AG08396 (cell line): Measurements from ENCODE around the gene IRX5.

Experiments used
- DNase-seq: peaks from one replicate; pipeline ENCODE4 v3.0.0; 2012; ENCODE audit warnings: low spot score, mixed read lengths

Gene IRX5

DNA sequence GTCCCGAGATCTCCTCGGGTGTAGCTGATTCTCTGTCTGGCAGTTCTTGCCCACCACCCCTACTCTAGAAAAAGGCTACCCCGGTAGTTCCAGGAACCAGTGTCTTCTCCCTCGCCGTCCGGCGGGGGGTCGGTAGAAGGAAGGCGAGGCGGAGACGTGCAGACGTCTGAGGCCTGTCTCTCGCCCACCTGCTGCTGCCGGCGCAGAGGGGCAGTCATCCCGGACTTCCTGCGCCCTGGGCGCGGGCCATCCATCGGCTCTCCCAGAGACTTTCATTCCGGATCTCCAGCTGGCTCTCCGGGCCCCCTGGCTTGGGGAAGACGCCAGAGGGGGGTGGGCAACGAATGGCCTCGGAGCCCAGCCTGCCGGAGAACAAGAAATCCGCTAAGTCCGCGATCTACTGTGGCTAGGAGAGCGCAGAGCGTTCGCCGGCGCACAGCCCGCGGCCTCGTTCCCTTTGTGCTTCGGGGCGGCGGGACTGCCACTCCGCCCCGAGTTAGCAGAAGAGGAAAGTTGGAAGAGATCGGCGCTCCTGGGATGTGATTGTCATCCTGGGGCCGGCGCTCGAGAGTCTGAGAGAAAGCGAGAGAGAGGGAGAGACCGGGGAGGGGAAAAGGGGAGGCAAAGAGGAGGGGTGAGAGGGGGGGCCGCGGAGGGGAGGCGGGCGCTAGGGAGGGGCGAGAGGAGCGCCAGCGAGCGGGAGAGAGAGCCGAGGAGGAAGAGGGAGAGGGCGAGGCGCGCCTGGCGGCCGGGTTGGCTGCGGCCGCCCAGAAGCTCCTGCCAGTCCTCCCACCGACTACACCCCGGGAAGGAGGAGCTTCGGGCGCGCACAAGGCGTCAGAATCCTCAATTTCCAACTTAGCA, at the start of gene IRX5:
Gene IRX5, plus strand, starts transcription at position 861 of the 864 bp plus-strand sequence. CDS start 334 bp downstream, outside the sequence.
- DNase-seq: peak; percentile 84

DNA sequence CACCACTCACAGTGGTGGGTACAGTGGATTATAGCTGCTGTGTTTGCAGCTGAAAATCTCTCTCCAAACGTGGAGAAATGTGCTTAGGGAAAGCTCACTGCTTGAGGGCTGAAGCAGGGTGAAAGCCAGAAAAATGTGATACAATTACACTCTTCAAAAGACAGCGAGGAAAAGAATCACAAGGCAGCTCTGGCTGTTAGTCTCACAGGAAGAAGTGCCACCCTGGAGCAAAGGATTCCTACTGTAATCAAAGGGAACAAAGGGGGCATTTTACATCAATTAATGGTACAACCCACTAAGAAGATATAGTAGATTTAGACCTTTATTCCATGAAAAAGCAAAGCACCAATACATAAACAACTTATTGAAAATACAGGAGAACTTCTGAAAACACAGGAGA, 48.1 kb upstream of the IRX5 start:
- no peak for DNase-seq

DNA sequence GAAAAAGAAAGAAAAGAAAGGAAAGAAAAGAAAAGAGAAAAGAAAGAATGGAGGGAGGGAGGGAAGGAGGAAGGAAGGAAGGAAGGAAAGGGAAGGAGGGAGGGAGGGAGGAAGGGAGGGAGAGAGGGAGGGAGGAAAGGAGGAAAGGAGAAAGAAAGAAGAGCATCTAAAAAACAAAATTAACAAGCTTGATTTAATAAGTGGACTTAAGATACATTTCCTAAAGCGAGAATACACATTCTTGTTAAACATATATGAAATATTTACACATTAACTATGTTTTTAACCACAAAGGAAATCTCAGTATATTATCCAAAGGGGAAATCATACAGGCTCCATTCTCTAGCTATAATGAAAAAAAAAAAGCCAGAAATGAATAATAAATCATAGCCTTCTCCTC, 47.3 kb upstream of the IRX5 start:
- DNase-seq: no peak

DNA sequence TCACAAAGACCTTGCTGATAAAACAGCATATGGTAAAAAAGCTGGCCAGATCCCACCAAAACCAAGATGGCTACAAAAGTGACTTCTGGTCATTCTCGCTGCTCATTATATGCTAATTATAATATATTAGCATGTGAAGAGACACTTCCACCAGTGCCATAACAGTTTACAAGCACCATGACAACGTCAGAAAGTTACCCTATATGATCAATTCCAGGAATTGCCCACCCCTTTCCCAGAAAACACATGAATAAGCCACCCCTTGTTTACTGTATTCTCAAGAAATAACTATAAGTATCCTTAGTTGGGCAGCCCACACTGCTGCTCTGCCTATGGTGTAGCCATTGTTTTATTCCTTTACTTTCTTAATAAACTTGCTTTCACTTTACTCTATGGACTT, 44.6 kb upstream of the IRX5 start:
- DNase-seq: no peak

DNA sequence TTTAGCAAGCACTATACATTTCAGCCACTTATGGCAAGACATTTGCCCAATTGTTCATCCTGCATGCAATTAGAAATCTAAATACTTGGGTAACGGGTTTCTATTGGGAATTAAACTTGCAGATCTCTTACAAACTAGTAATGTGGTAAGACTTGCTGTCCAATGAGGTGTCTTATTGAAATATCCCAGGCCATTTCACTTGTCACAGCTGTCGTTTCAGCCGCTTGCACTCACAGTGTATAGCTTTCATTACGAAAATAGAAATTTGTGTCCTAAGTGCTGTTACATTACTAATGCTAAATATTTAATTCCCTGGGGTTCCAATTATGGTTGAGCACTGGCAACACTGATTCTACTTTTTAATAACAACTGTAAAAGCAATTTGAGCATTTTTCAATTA, 40.3 kb upstream of the IRX5 start:
- no peak for DNase-seq

DNA sequence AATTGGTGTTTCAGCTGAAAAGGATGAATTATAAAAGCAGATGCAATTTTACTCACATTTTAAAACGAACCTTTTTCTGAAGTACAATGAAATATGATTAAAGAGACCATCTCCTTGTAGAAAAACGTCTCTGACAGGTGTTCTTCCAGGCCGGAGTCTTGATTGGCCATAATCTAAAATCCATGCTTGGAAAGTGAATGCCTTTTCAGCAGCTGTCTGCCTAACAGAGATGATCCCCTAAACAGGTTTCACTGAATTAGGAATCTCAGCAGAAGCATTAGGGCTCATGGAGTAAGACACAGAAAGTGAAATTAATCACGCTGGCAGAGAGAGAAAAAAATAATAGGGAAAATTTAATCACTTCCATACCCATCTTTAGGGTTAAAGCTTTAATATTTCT, 39.3 kb upstream of the IRX5 start:
- no peak for DNase-seq

DNA sequence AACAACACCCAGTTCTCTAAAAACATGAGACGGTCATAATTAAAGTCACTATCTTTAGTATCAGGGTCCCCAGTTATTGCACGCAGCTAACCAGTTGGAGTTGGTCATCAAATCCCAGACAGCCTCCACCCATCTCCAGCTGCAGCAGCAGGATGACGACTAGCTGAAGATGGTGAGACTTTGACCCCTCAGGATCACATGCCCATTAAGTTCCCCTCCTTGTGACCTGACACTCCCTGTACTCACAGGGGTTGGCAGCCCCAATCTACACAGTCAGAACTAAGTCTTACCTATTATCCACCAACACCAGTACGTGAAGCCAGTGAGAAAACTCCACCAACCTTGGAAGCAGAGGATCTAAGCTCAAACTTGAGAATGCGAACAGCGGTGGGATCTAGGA, 37.7 kb upstream of the IRX5 start:
- DNase-seq: no peak

DNA sequence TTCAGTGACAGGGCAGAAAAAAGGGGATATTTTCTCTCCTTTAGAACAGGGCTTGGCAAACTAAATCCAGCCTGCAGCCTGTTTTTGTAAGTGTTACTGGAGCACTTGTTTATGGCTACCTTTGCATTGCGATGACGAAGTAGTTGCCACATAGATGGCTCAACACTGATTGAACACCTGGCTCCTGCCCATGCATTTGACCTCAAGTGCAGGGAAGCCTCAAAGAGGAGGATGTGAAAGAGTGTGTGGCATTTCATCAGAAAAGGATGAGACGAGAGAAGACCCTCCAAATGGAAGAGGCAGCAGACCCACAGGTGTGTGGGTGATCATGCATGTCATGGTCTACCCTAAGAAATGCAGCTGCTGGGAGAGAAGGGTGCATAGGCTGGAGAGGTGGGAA, 32.7 kb upstream of the IRX5 start:
- no peak for DNase-seq

DNA sequence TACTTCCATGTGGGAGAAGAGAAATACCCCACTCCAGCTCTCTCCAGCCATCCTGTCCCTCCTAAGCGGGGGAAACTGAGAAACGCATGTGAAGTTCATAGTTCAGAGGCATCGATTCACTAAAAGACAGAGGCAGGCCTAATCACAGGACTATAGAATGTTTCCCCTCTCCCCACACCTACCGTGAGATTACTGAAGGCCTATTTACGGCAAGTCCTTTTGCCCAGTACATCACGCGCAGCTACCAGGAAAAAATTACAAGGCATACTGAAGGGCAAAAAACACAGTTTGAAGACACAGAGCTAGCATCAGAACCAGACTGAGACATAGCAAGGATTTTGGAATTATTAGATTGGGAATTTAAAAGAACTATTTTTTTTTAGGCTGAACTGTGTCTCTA, 29.1 kb upstream of the IRX5 start:
- no peak for DNase-seq

DNA sequence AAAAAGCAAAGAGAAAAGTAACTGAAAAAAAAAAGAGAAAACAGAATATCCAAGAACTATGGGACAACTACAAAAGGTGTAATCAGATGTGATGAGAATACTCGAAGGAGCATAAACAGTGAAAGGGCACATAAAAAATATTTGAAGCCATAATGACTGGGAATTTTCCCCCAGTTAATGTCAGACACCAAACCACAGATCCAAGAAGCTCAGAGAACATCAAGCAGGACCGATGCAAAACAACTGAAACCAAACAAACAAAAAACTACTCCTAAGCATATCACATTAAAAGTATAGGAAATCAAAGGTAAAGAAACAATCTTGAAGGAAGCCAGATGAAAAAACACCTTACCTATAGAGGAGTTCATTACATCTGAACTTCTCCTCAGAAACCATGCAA, 27.6 kb upstream of the IRX5 start:
- no peak for DNase-seq

DNA sequence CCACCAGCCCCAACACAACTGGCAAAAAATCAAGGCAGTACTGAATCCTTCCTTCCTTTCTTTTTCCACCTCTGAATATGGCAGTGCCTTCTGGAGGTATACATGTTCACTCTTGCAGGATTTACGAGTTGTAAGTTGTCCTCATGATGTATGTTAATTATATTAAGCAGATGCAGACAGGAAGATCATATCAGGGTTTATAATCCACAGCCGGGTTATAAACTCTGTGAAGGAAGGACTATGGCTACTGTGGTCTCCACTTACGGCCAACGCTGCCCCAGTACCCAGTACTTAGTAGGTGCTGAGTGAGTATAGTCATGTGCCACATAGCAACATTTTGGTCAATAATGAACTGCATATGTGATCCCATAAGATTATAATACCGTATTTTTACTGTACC, 19.6 kb upstream of the IRX5 start:
- DNase-seq: no peak

DNA sequence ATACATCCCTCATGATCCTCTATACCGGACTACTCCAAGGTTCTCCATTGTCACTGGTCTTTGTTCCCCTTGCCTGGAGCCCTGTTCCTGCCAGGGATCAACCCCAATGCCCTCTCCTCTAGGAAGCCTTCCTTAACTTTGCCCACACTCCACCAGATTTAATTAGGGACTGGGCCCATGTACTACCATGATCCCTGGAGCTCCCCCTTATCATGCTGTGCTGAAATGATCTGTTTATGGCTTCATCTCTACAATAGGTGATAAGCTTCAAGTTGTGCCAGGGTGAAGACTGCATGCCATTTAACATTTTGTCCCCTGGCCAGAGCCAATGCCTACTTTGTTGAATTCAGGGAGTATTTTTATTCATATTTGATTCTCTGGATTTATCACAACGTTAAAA, 17.9 kb upstream of the IRX5 start:
- no peak for DNase-seq

DNA sequence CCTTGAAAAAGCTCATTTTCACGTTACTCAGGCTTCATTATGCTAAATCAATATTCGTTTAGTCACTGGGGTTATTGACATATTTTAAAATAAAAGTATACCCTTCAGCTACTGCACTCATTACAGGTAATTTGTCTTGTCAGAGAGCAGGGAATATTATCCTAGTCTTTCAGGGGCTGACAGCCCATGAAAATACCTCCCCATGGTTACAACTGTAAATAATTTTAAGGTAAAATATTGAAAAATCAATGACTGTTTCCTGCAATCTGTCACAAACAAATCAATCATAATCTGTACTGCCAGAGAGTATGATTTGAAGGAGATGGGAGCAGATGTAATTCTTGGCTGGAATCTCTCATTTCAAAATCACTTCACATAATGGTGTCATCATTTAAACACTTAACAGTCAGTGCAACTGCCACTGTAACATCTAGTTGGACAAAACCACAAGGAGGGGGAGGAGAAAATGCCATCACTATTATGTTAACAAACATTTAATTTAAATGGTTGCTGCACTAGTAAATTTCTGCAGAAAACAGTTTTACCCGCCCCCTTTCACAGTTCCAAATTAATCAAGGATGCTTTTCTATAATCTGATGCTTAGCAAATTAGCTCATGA, 9.3 kb upstream of the IRX5 start:
- DNase-seq: no peak

DNA sequence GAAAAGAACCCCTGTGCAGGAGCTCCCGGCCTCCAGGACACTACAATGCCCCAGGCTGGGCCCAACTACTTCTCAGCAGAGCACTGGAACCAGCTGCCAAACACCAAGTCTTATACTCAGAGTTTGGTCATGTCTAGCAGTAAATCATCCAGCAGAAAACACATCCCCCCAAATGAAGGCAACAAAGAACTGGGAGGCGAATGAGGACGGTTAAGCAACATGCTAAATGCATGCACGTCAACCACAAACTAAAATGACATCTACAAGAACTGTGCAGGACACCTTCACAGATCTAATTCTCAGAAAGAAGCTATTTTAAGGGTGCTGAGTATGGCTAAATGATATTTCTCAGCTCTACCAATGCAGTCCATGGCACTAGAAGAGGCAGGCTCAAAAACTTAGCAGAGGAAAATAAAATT, 7.6 kb upstream of the IRX5 start:
- no peak for DNase-seq

DNA sequence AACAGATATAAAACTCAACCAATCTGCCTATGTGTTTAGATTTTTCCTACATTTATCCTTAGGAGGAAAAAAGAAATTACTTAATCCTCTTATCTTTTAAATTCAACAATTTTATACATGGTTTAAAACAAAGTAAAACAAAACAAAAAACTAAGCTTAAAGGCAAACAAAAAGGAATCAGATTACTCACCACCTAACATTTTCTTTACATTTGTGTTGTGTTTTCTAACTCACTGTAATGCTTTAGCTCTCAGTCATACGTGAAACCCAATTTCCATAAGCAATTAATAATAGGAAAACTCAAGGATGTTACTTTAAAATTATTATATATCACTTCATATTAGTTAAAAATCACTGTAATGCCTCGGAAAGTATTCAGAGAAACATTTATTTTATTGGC, 6.7 kb upstream of the IRX5 start:
- no peak for DNase-seq

DNA sequence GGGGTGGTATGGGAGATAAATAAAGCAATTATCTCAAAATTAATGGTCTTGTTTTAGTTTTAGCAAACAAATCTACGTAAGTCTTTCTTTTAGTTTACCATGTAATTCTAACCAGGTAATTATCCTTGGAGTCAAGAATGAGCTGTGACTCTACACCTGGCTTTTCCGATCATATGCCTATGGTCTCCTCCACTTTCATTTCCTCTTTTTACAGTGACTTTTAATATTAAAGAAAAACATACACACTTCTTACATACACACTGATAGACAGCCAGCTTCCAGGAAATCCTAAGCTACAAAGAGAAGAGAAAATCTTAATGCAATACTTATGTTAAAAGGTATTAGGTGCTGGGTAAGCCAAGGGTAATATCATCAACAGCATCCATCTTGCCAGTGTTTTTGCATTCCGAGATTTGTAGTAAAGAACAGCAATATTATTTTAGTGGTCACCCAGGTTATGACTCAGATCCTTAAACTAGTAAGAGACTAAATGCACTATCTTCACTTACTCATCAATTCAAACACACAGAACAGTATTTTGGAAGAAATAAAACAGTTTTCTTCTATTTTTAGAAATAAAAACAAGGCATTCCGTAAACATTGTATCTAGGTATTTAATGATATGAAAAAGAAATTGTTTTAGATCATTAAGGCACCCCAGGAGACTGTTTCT, 4.4 kb upstream of the IRX5 start:
- DNase-seq: no peak

DNA sequence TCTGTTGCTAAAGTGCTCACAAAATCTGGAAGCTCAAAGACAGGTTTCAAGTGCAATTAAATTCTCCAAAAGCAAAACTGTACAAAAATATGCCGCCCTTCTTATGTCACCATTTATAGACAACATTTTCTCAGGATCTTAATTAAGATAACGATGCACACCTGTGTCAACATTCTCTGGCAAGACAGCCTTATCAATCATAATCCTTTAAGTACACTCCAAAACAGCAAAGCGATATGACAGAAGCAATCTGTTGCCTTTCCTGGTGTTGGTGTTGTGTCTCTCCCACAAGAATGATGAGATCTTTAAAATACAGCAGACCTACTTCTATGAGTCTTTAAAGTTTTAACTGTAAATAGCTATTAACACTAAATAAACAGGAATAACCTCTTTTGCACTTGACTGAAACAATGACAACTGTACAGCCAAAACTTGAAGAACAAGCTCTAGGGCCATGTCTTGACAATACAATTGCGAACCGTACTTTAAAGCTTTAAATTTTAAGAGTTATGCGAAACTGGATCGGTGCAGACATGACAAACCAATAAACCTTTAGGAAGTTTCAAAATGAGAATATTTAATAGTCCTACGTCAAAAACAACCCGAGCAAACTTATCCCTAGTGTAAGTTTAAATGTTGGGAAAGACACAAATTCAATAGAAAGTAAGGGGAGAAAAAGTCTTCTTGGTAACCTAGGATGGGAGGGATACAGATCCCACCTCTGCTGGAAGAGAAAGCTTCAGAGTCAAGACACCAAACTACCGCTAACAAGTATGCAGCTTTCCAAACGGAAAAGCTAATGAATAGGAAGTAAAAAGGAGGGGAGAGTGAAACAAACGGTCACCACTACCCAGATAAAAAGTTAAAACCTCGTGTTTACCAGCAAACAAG, 3.3 kb upstream of the IRX5 start:
- no peak for DNase-seq

DNA sequence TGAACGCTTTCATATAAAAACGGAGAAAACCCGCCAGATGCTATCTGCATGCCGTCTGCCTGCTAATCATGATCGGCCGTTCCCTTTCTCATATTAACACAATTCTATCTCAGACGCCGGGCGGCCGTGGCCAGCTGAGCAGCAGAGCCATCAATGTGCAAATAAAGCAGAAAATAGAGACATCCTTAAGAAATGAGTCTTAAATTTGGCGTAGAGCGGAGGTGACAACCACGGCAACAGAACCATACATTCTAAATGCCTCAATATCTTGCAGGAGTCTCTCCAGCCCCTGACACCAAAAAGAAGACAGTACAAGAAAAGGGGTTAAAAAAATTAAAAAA, 2.7 kb upstream of the IRX5 start:
- DNase-seq: no peak

DNA sequence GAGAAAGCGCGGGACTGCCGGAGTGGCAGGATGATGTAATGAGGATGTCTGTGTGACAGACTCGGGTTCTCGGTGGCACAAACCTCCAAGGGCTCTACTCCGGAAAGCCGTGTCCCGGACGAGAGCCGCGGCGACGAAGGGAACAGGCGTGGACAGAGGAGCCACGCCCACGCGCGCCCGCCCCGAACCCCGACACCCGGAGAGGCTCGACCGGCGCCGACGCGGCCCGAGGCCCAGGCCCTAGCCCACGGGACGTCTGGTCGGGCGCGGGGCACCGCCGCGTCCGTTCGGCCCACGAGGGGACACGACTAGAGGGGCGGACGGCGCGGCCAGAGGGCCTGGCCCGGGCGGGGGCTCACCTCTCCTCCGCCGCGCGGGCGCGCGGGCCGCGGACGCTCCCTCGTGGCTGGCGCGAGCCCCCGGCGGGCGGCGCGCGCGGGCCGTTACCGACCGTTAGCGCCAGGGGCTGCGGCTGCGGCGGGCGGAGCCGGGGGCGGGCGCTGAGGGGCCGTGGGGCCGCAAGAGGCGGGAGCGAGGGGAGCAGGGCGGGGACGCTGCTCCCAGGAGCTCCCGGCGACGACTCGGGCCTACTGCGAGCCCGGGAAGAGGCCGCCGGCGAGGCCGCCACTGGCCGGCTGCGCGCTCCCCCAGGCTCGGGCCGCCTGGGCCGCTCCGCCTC, 2.1 kb upstream of the IRX5 start:
- no peak for DNase-seq

DNA sequence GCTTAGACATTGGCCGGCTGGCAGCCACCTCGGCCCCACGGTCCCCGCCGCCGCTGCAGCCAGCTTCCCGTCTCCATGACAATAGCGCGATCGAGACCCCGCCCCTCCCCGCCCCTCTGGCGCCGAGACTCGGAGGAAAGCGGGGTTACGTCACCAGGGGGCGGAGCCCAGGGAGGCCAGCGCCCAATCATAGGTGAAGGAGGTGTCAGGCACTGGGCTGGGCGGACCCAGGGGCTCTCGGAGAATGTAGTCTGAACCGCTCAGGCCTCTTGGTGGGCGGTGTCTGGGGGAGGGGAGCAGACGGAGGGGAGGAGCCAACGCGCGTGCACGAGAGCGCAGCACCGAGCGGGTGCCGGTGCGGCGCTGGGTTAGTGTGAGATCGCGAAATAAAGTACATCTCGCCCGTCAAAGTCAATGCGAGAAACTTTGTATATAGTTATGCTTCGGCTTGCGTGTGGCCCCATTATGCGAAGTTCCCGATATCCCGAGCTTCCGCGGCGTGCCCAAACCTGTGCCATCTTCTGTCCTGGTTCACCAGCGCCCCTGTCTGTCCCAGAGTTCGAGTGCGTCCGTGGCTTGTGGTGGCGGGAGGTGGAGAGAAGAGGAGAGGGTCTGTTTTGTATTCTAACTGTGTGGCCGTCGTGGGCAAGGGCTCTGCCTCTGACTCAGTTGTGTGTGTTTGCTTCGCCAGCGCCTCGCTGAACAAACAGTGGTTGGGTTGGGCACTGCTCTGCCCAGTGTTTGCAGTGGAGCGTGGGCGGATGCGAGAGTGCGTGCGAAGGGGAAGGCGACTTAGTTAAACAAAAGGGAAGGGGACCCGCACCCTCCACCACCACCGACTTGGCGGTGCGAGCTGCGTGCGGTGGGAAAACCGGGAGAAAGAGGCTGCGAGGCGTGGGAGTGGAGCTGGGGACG, 1.3 kb upstream of the IRX5 start:
- DNase-seq: peak; percentile 90

DNA sequence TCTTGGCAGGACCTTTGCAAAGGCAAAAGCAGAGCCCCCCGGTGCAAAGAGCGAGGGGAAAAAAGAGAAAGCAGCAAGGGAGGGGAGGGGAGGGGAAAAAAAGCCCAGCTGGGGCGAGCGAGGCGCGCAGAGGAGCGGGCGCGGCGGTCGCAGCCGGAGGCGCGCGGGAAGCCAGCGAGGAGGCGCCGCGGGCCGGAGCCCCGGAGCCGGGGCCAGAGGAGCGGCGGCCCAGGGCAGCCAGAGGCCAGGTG, 129 bp downstream of the IRX5 start:
- DNase-seq: no peak
